Skin of body (tissue), 2 donors: ENCODE measurements around the gene UPK3BL2. TPM values are rescaled to one million over a fixed set of nuclear protein-coding genes. Genes with fewer than 3 reads are reported as not detected.
"Not testable (repeated sequence)": the region's sequence is repeated elsewhere in the genome, so short reads cannot be mapped to it uniquely, and the experiment has no call there.

Source experiments
- DNase-seq: peaks from one replicate; lab custom pipeline; 2025; lab: John Stamatoyannopoulos, UW
- total RNA-seq: library from RNA; depleted of rRNA; stranded (reverse); fragments of >200 nt; gene quantifications from one replicate; pipeline ENCODE4 v1.2.3, GENCODE V29; 2014

UPK3BL2 gene
- 16.2 TPM for total RNA-seq

- DNase-seq = not testable (repeated sequence)
Measured at GRCh38 chr7:102543596-102543995, at the start of gene UPK3BL2. Gene UPK3BL2 (minus strand): TSS chr7:102543696. CDS start chr7:102543636, 60 bp downstream.

- DNase-seq = not testable (repeated sequence)
Measured at GRCh38 chr7:102592477-102593019, 49.1 kb upstream of the UPK3BL2 start.

- not testable (repeated sequence) for DNase-seq
Measured at GRCh38 chr7:102589857-102590256, 46.4 kb upstream of the UPK3BL2 start.

- not testable (repeated sequence) for DNase-seq
Measured at GRCh38 chr7:102583495-102583894, 40.0 kb upstream of the UPK3BL2 start.

GRCh38 chr7:102581722-102582121 is 38.2 kb upstream of the UPK3BL2 start:
- not testable (repeated sequence) for DNase-seq

GRCh38 chr7:102578486-102578885 is 35.0 kb upstream of the UPK3BL2 start:
- not testable (repeated sequence) for DNase-seq

- not testable (repeated sequence) for DNase-seq
Measured at GRCh38 chr7:102577315-102578240, 34.1 kb upstream of the UPK3BL2 start.

GRCh38 chr7:102576363-102576762 is 32.9 kb upstream of the UPK3BL2 start:
- DNase-seq = not testable (repeated sequence)

- DNase-seq = not testable (repeated sequence)
Measured at GRCh38 chr7:102574607-102575006, 31.1 kb upstream of the UPK3BL2 start.

GRCh38 chr7:102572261-102573239 is 29.1 kb upstream of the UPK3BL2 start, which contains the start of gene POLR2J3:
Gene POLR2J3 (minus strand): TSS chr7:102572583. CDS start chr7:102572521, 62 bp downstream.
- DNase-seq = not testable (repeated sequence)

- DNase-seq = not testable (repeated sequence)
Measured at GRCh38 chr7:102568620-102569019, 25.1 kb upstream of the UPK3BL2 start.

GRCh38 chr7:102550808-102551422 is 7.4 kb upstream of the UPK3BL2 start, which contains the start of gene SPDYE2:
Gene SPDYE2 (plus strand): TSS chr7:102551226. CDS start chr7:102553256, 2,030 bp downstream.
- not testable (repeated sequence) for DNase-seq

GRCh38 chr7:102546353-102546752 is 2.9 kb upstream of the UPK3BL2 start:
- DNase-seq = not testable (repeated sequence)

GRCh38 chr7:102545288-102545687 is 1.8 kb upstream of the UPK3BL2 start:
- not testable (repeated sequence) for DNase-seq

- DNase-seq = not testable (repeated sequence)
Measured at GRCh38 chr7:102544372-102544771, 876 bp upstream of the UPK3BL2 start.

GRCh38 chr7:102542771-102543170 is 725 bp downstream of the UPK3BL2 start:
- not testable (repeated sequence) for DNase-seq

- DNase-seq = not testable (repeated sequence)
Measured at GRCh38 chr7:102542083-102542482, 1.4 kb downstream of the UPK3BL2 start.

GRCh38 chr7:102540604-102541003 is 2.9 kb downstream of the UPK3BL2 start:
- DNase-seq = not testable (repeated sequence)

GRCh38 chr7:102535062-102535615 is 8.4 kb downstream of the UPK3BL2 start:
- not testable (repeated sequence) for DNase-seq

- not testable (repeated sequence) for DNase-seq
Measured at GRCh38 chr7:102532127-102532526, 11.4 kb downstream of the UPK3BL2 start.
